ES-I3 (cell line): ENCODE measurements around the gene HAVCR1.

ENCODE experiments used
- H3K36me3 ChIP-seq: 2 replicates; pipeline ENCODE4 v1.6.1; 2013; ENCODE audit warnings: mild to moderate bottlenecking, low read length, control low read depth, moderate library complexity; ENCODE audit not compliant: insufficient read depth
- H3K4me1 ChIP-seq: 2 replicates; pipeline ENCODE4 v1.6.1; 2013; ENCODE audit warnings: mild to moderate bottlenecking, control low read depth, low read length; ENCODE audit not compliant: insufficient read depth
- H3K9ac ChIP-seq: 2 replicates; pipeline ENCODE4 v1.6.1; 2013; ENCODE audit warnings: low read depth, mild to moderate bottlenecking, low read length, moderate library complexity
- H3K9me3 ChIP-seq: 2 replicates; pipeline ENCODE4 v1.6.1; 2013; ENCODE audit warnings: mild to moderate bottlenecking, low read length, moderate library complexity; ENCODE audit not compliant: control insufficient read depth, insufficient read depth

HAVCR1 gene

DNA sequence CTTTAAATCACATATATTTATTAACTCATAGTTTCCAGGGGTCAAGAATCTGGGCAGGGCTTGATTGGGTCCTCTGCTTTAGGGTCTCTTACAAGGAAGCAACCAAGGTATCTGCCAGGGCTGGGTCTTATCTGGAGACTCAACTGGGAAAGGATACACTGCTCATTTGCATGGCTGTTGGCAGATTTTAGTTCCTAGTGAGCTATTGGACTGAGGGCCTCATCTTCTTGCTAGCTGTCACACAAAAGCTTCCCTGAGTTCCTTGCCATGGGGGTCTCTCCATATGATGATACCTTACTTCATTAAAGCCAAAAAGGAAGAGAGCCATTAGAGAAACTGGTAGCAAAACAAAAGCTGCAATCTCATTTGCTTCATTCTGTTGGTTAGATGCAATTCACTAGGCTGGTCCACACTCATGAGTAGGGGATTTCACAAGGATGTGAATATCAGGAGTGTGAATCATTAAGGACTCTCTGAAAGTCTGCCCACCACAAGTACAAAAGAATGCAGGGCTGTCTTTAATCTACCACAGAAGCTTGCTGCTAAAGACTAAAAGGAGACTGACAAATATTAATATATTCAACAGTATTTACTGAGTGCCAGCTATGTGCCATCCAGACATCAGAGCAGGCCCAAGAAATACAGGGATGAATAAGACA is 53.9 kb downstream of the HAVCR1 start:
- Histone ChIP-seq H3K4me1 (no peaks in the 10 kb centered on the region), H3K9me3 (no peaks in the 10 kb centered on the region), H3K36me3 (no peaks in the 10 kb centered on the region), H3K9ac (no peak overlapping the region)

GRCh38 chr5:156991714-156992113 is 67.2 kb downstream of the HAVCR1 start:
- Histone ChIP-seq H3K9ac (no peak overlapping the region), H3K36me3 (no peaks in the 10 kb centered on the region), H3K9me3 (no peaks in the 10 kb centered on the region)

DNA sequence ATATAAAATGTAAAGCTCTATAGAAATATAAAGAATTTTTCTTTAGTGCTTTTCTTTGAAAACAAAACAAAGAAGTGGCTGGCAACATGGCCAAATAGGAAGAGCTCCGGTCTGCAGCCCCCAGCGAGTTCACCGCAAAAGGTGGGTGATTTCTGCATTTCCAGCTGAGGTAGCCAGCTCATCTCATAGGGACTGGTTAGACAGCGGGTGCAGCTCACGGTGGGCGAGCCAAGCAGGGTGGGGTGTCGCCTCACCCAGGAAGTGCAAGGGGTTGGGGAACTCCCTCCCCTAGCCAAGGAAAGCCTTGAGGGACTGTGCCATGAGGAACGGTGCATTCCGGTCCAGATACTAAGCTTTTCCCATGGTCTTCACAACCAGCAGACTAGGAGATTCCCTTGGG is 74.9 kb downstream of the HAVCR1 start:
- Histone ChIP-seq H3K36me3 (no peaks in the 10 kb centered on the region), H3K4me1 (no peaks in the 10 kb centered on the region), H3K9ac (no peak overlapping the region), H3K9me3 (no peaks in the 10 kb centered on the region)

More at GRCh38 chr5:156991714-156992113, 67.2 kb downstream of the HAVCR1 start:
- no peaks in the 10 kb centered on the region for H3K4me1 ChIP-seq

GRCh38 chr5:156981481-156981880 is 77.4 kb downstream of the HAVCR1 start:
- no peaks in the 10 kb centered on the region for H3K36me3 ChIP-seq
- no peaks in the 10 kb centered on the region for H3K9me3 ChIP-seq
- no peaks in the 10 kb centered on the region for H3K4me1 ChIP-seq
- no peak overlapping the region for H3K9ac ChIP-seq
